Activated CD4-positive, alpha-beta T cell treated with anti-CD3 and anti-CD28 coated beads, Interleukin-2, amount 50 U/mL, for 48 hours (primary cell): ENCODE data around the gene CCR5.
A peak's percentile ranks its signal among the peaks of the same experiment; 100 is the strongest.
"Not testable (repeated sequence)": the region's sequence is repeated elsewhere in the genome, so short reads cannot be mapped to it uniquely, and the experiment has no call there.

Experiments used
- DNase-seq, 2 experiments: peaks; one replicate each; pipeline ENCODE4 v3.0.0-alpha.2; 2020

CCR5 gene

DNA sequence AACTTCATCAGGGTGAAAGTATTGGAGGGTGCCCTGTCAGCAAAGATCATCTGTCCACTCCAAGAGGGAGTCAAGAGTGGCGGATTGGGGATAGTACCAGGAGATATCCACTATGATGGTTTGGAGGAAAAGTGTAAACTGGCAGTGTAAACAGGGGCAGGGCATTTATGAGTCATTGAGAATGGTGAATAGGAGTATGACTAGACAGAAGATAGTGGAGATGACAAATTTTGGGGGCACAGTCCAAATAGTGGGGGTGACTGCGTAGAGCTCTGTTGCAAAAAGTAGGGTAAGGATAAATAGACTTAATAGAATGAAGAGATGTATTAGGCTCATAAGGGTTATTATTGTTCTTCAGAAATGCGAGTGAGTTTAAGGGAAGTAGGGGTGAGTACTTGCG is 18.1 kb downstream of the CCR5 start:
- not testable (repeated sequence) for DNase-seq

DNA sequence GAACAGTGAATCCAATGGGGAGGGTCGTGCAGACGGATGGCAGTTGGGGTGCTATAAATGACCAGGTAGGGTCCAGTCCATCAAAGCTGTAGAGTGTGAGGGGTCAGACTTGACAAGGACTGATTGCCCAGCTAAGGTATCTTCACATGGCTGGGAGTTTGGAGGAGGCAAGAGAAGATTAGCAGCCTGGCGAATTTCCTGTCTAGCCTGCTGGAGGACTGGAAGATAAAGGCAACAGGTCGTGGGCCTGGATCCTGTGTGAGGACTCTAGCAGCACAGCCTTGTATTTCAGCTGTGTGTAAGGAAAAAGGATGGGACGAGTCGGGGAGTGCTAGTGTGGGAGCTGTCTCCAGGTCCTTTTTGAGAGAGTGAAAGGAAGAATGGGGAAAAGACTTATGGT is 18.6 kb downstream of the CCR5 start:
- DNase-seq, result no peak

DNA sequence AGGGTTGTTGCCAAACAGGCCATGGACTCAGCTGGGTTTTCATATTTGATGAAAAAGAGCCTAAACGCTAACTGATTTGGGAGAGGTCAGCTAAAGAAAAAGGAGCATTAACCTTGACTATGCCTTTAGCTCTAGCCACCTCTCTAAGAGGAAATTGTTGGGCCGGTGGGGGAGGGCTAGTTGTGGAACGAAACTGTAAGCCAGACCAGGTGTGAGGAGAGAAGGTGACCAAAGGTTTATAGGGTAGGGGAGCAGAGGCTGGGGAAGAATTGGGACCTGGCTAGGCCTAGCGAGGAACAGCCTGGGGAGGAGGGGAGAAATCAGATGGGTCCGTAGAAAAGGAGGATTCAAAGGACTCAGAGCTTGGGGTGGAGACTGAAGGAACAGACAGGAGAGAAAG is 20.8 kb downstream of the CCR5 start:
- not testable (repeated sequence) for DNase-seq

GRCh38 chr3:46393011-46393410 is 22.3 kb downstream of the CCR5 start:
- DNase-seq, result no peak

- DNase-seq, result no peak
Observed at GRCh38 chr3:46393554-46394434, 23.0 kb downstream of the CCR5 start.

- no peak for DNase-seq
Observed at GRCh38 chr3:46395210-46395661, 24.5 kb downstream of the CCR5 start.

DNA sequence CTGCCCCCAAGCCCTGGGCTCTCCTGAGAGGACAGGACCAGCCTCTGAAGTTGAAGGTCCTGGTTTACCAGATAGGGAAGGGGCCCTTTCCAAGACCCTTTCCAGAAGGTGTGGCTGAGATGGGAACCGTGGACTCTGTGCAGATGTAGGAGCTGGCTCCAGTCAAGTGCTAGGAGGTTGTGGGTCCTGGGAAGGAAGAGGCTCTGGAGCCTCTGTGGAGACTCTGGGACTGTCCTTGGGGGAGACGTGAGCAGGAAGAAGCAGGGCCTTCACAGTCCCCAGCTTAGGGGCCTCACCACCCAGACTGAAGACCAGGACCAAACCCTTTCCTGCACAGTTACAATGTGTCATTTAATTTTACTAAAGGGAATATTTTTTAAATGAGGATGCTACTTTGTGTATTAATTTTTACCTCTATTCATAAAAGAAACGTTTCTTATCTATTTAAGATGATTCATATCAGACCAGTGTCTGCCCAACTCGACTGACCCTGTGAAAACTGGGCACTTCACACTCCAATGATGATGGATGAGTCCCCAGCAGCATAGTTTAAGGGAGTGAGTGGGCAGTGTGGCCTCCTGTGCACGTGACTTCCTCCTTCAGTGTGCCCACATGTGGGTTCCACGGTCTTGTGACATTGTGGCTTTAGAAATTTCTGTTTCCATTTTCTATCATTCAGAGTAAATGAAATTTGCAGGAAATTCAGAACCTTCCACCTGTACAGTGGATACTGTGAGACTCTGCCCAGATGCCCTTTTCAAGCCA is 25.2 kb downstream of the CCR5 start:
- no peak for DNase-seq

GRCh38 chr3:46397111-46397510 is 26.4 kb downstream of the CCR5 start:
- no peak for DNase-seq

- DNase-seq, result no peak
Observed at GRCh38 chr3:46398186-46398955, 27.6 kb downstream of the CCR5 start.

DNA sequence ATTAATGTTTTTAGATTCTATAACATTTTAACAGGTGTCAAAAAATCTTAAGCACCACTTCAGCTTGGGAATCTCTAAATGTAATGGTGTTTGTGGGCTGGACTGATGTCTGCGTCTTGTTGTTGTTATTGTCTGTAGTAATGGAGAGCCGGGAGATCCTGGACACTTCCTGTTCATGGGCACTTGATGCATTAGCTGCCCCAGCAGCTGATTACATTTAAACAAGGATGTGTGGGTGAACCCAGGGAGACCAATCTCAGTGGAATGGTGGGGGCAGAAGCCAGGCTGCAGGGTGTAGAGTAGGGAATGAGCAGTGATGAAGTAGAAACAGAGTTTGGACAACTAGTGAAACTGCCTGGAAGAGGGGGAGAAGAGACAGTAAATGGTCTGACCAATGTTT is 28.4 kb downstream of the CCR5 start:
- DNase-seq, result no peak

- no peak for DNase-seq
Observed at GRCh38 chr3:46399557-46399956, 28.8 kb downstream of the CCR5 start.

DNA sequence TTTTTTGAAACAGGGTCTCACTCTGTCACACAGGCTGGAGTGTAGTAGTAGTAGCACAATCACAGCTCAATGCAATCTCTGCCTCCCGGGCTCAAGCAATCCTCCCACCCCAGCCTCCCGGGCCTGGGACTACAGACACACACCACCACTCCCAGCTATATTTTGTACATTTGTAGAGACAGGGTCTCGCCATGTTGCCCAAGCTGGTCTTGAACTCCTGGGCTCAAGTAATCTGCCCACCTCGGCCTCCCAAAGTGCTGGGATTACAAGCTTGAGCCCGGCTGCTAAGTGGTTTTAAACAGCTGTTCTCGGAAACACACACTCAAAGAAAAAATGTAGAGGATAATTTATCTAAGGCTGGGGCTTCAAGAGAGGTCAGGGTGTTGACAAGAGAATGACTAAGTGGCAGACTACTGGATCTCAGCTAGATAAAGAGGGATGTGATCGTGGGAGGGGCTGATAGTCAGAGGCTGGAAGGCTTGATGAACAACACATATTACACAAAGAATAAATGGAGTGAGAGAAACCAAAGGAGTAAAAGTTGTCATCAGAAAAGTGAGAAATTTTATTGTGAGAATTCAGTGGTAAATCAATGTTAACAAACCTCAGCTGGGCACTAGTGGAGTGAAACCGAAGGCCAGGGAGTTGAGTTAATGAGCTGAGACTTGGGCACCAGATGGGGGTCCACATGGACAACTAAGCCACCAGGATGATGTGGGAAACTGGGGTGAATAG is 29.4 kb downstream of the CCR5 start:
- no peak for DNase-seq

DNA sequence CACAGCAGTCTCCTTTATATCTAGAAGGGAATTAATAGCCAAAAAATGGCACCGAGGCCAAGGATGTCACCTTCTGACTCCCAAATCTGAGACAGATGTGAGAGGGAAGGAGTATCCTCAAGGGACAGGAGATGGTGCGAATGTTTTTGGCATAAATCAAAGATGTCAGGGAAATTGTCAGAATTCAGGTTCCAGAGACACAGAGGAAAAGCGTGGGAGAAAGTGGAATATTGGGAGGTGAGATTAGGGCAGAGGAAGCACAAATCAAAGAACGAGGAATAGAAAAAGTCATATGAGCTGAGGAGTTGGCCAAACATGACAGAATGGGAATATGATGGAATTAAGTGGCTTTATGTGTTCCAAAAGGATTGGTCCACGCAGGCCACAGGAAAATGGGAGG is 30.1 kb downstream of the CCR5 start:
- no peak for DNase-seq

DNA sequence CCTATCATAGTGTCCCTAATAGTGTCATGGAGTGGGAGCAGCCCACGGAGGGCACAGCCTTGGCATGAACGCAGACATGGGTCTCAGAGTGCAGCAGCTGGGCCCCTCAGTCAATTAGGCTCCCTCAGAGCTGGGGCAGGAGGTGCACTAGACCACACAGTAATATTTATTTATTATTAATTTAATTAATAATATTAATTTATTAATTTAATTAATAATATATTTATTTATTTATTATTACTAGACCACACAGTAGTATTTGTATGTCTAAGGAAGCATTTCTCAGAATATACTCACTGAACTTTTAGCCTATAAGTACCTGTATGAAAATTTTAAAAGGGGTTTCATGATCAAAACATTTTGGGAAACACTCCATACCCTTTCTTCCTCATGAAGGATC is 30.8 kb downstream of the CCR5 start:
- no peak for DNase-seq

- not testable (repeated sequence) for DNase-seq
Observed at GRCh38 chr3:46402902-46403301, 32.2 kb downstream of the CCR5 start.

- no peak for DNase-seq
Observed at GRCh38 chr3:46405301-46406019, 34.7 kb downstream of the CCR5 start.

- no peak for DNase-seq
Observed at GRCh38 chr3:46406443-46406787, 35.7 kb downstream of the CCR5 start.

- DNase-seq, result peak; percentile 22 to 31
Observed at GRCh38 chr3:46406788-46407611, 36.3 kb downstream of the CCR5 start, which contains the start of the genes CCR5AS and CCRL2. Gene CCR5AS, minus strand, starts transcription at chr3:46407066. Gene CCRL2, plus strand, starts transcription at chr3:46407259. Its CDS starts 821 bp downstream, at chr3:46408080.

- DNase-seq, result no peak
Observed at GRCh38 chr3:46407970-46408369, 37.2 kb downstream of the CCR5 start.

- no peak for DNase-seq
Observed at GRCh38 chr3:46408853-46409252, 38.1 kb downstream of the CCR5 start.
